A549 (cell line): ENCODE results near the gene PRKCZ. TPM values are rescaled to one million over a fixed set of nuclear protein-coding genes. Genes with fewer than 3 reads are reported as not detected.

ENCODE experiments used
- ATAC-seq, 2 experiments: fragments of 200-7000 bp in 1 of 2; fragments of >200 bp in 1 of 2; cut with Nextera tagmentation in 1 of 2; cut with Tn5 transposase in 1 of 2; 3 replicates each; pipeline versions ENCODE4 v1.8.0 to v1.9.1; 2018 to 2020; ENCODE audit warnings: mild to moderate bottlenecking in 1 of 2, moderate library complexity in 1 of 2
- CTCF ChIA-PET: fragments of 300-600 bp; sonication (Branson Sonifier 250); formaldehyde crosslinking; extraction: SDS; loops from one replicate; lab custom pipeline; 2021; ENCODE audit warnings: antibody characterized with exemption, inconsistent platforms; lab: Yijun Ruan, JAX
- POLR2A ChIA-PET: fragments of 350-600 bp; formaldehyde crosslinking; extraction: SDS; loops from one replicate; lab custom pipeline; 2021; ENCODE audit warnings: antibody characterized with exemption, inconsistent platforms; lab: Yijun Ruan, JAX
- DNase-seq, 2 experiments: peaks; one replicate each; pipeline versions ENCODE4 v3.0.0 to v3.0.0-alpha.2; 2011 to 2016; ENCODE audit warnings: low read depth in 1 of 2, low spot score in 1 of 2
- FAIRE-seq: peaks from 2 replicates; lab custom pipeline; 2011; peaks lifted over from hg19 to GRCh38; lab: Jason Lieb, UNC
- H3K27ac ChIP-seq, 2 experiments: fragments of >200 bp; sonication (Bioruptor Twin); formaldehyde crosslinking; 3 replicates each; pipeline ENCODE4 v1.5.1; 2016 to 2017
- H3K4me1 ChIP-seq: fragments of >200 bp; sonication (Bioruptor Twin); formaldehyde crosslinking; 3 replicates; pipeline ENCODE4 v1.6.1; 2016
- H3K4me2 ChIP-seq: fragments of >200 bp; sonication (Bioruptor Twin); formaldehyde crosslinking; 3 replicates; pipeline ENCODE4 v1.6.1; 2016
- H3K4me3 ChIP-seq: fragments of >200 bp; sonication (Bioruptor Twin); formaldehyde crosslinking; 3 replicates; pipeline ENCODE4 v1.5.1; 2016
- H3K9me3 ChIP-seq: fragments of >200 bp; sonication (Bioruptor Twin); formaldehyde crosslinking; 3 replicates; pipeline ENCODE4 v1.6.1; 2016
- BCL3 ChIP-seq: fragments of >200 bp; sonication (Bioruptor Twin); formaldehyde crosslinking; IDR thresholded peaks from 3 replicates; pipeline ENCODE4 v1.6.1; 2016
- BHLHE40 ChIP-seq: IDR thresholded peaks from 2 replicates; pipeline ENCODE4 v1.6.1; 2012; ENCODE audit warnings: low read depth, low read length, inconsistent platforms
- CEBPB ChIP-seq, 2 experiments: fragments of >200 bp in 1 of 2; sonication (Bioruptor Twin) in 1 of 2; formaldehyde crosslinking in 1 of 2; IDR thresholded peaks; 2 replicates each; pipeline ENCODE4 v1.6.1; 2012 to 2016
- CHD2 ChIP-seq: fragments of 150-350 bp; IDR thresholded peaks from 2 replicates; pipeline ENCODE4 v1.6.1; 2014; ENCODE audit warnings: low read length; ENCODE audit not compliant: partially characterized antibody
- E2F6 ChIP-seq: IDR thresholded peaks from 2 replicates; pipeline ENCODE4 v1.6.1; 2012; ENCODE audit warnings: low read depth, borderline replicate concordance
- EP300 ChIP-seq, 2 experiments: fragments of >200 bp; sonication (Bioruptor Twin); formaldehyde crosslinking; IDR thresholded peaks; 2 replicates in 1 of 2; 3 replicates in 1 of 2; pipeline ENCODE4 v1.6.1; 2016 to 2017
- ESRRA ChIP-seq: fragments of 150-350 bp; IDR thresholded peaks from 2 replicates; pipeline ENCODE4 v1.6.1; 2014; ENCODE audit warnings: mild to moderate bottlenecking, low read length, borderline replicate concordance
- FOXS1 ChIP-seq: fragments of 250-450 bp; sonication (Bioruptor Pico); IDR thresholded peaks from 2 replicates; pipeline ENCODE4 v1.5.0; 2020; ENCODE audit warnings: mild to moderate bottlenecking, moderate library complexity
- HDAC2 ChIP-seq: fragments of 200-600 bp; sonication (generic); IDR thresholded peaks from 2 replicates; pipeline ENCODE4 v1.6.1; 2016
- HES2 ChIP-seq: fragments of >200 bp; sonication (Bioruptor Twin); formaldehyde crosslinking; IDR thresholded peaks from 2 replicates; pipeline ENCODE4 v1.6.1; 2016
- HEYL ChIP-seq: fragments of 250-450 bp; sonication (Bioruptor Pico); IDR thresholded peaks from 2 replicates; pipeline ENCODE4 v1.8.0; 2021; ENCODE audit warnings: mild to moderate bottlenecking, moderate library complexity
- HOXB13 ChIP-seq: fragments of 250-450 bp; sonication (Bioruptor Pico); IDR thresholded peaks from 2 replicates; pipeline ENCODE4 v1.5.0; 2020; ENCODE audit warnings: low read depth, mild to moderate bottlenecking, moderate library complexity
- HOXB5 ChIP-seq: fragments of 250-450 bp; sonication (Bioruptor Pico); IDR thresholded peaks from 2 replicates; pipeline ENCODE4 v1.5.0; 2020; ENCODE audit warnings: mild to moderate bottlenecking, moderate library complexity
- KDM1A ChIP-seq: fragments of 200-600 bp; sonication (generic); IDR thresholded peaks from 2 replicates; pipeline ENCODE4 v1.6.1; 2016; ENCODE audit warnings: low read depth, mild to moderate bottlenecking
- MAFK ChIP-seq: fragments of 450-650 bp; IDR thresholded peaks from 2 replicates; pipeline ENCODE4 v1.6.1; 2014; ENCODE audit not compliant: partially characterized antibody
- MAZ ChIP-seq: fragments of 150-350 bp; IDR thresholded peaks from 2 replicates; pipeline ENCODE4 v1.6.1; 2014; ENCODE audit warnings: antibody characterized with exemption, low read depth, low read length, borderline replicate concordance
- PHF8 ChIP-seq: fragments of 200-600 bp; sonication (generic); IDR thresholded peaks from 2 replicates; pipeline ENCODE4 v1.6.1; 2016; ENCODE audit warnings: low read depth, mild to moderate bottlenecking, antibody characterized with exemption, moderate library complexity, borderline replicate concordance
- POLR2A ChIP-seq: IDR thresholded peaks from 2 replicates; pipeline ENCODE4 v1.6.1; 2012; ENCODE audit warnings: mild to moderate bottlenecking, low read length
- REST ChIP-seq: fragments of 200-600 bp; sonication (generic); IDR thresholded peaks from 2 replicates; pipeline ENCODE4 v1.6.1; 2016; ENCODE audit warnings: antibody characterized with exemption, mild to moderate bottlenecking, moderate library complexity
- SREBF2 ChIP-seq: fragments of 450-650 bp; IDR thresholded peaks from 2 replicates; pipeline ENCODE4 v1.6.1; 2014; ENCODE audit warnings: mild to moderate bottlenecking, moderate library complexity
- WGBS: methylation state at CpG from one replicate; pipeline ENCODE4 v1.1.6; 2017; ENCODE audit errors: missing lambda C conversion rate; 5-methylcytosine and 5-hydroxymethylcytosine counted together
- polyA plus RNA-seq, 4 experiments: library from polyadenylated mRNA; depleted of rRNA in 3 of 4; stranded (reverse); fragments of >200 nt; fragmentation: RNase III in 1 of 4; extraction: RNeasy Plus Mini Kit Qiagen cat#74134 plus additional on column Dnase treatment in 1 of 4; gene quantifications; 2 replicates in 3 of 4; 3 replicates in 1 of 4; pipeline ENCODE4 v1.2.3, GENCODE V29; 2011 to 2017
- TF ChIP-seq, protein P1 (sequence below): fragments of >200 bp; sonication (Bioruptor Twin); formaldehyde crosslinking; IDR thresholded peaks from 3 replicates; pipeline ENCODE4 v1.5.1; 2016

Gene PRKCZ
- polyA plus RNA-seq, 2 of the 4 experiments (the other 2 are of a cell fraction) = 9.5 to 9.8 TPM

DNA sequence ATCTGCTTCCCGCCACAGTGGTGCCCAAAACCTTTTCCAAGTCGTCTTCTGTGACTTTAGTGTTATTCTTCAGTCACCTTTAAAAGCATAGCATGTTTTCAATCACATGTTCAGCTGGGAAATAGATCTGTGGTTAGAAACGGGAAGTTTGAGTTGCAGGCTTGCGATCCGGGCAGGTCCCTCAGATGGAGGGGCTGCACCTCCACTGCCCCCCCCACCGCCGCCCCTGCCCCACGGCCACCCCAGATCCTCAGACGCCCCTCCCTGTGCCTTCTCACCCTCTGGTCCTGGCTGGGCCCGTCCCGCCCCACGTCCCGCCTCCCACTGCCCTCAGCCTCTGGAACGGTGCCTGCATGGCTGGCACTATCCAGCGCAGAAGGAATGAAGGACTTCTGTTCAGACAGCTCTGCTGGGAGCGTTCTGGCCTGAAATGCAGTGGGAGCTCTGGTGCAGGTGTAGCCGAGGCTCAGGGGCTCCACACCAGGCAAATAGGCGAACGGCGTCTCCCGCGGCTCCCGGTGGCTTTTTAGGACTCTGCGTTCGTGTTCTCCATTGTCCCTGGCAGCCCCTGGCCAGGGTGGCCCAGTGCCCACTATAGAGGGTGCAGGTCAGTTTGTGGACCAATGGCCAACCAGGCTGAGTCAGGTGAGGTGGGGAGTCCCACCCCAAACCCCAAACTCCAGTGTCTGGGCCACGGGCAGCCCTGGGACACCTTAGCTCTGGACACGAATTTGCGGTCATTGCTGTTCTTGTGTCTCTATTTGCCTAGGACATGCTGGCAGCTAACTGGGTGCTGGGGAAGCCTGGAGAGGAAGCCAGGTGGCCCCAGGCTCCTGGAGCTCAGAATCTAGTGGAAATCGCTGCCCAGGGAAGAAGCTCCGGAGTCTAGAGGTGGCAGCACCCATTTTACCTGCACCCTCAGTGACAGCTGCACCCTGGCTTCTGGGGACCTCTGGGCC, 77.3 kb downstream of the PRKCZ start:
- Histone ChIP-seq H3K4me2 (no peak overlapping the region), H3K27ac (no peak overlapping the region), H3K9me3 (no peaks in the 10 kb centered on the region), H3K4me3 (no peak overlapping the region), H3K4me1 (peaks cover 4% of the 10 kb centered on the region; the same call in 2 of the 3 replicates)
- CTCF ChIA-PET = interaction anchor here (2.1 to 3.4 kb wide), 2 partner anchors 12 kb away, joined by 8 to 13 read pairs; no protein-coding TSS in a partner anchor
- POLR2A ChIA-PET = no interaction called here
- no peak for ATAC-seq
- no peak for TF ChIP-seq CEBPB (IDR thresholded peaks at IDR 0.05)
- no peak for TF ChIP-seq CHD2
- no peak for FAIRE-seq
- no peak for DNase-seq
- 76% methylated on average over 14 of the region's 30 CpGs for WGBS

- 85% methylated on average over 14 of the region's 29 CpGs for WGBS
- TF ChIP-seq HES2 (no peak), ESRRA (no peak), MAZ (no peak), REST (no peak), BHLHE40 (no peak)
- TF ChIP-seq, all 56 proteins: peak for 0
- H3K4me3 ChIP-seq = no peak overlapping the region
- FAIRE-seq = no peak
- DNase-seq = no peak
- no peak overlapping the region for H3K27ac ChIP-seq
- H3K4me2 ChIP-seq = no peak overlapping the region
- H3K4me1 ChIP-seq = peaks cover 8% of the 10 kb centered on the region; the same call in 2 of the 3 replicates
- no peaks in the 10 kb centered on the region for H3K9me3 ChIP-seq
- ChIA-PET POLR2A (no interaction called here), CTCF (interaction anchor here (3.4 kb wide), 1 partner anchor 12 kb away, joined by 13 read pairs; no protein-coding TSS in a partner anchor)
- ATAC-seq = no peak
Measured at GRCh38 chr1:2128189-2128901, 78.1 kb downstream of the PRKCZ start.

DNA sequence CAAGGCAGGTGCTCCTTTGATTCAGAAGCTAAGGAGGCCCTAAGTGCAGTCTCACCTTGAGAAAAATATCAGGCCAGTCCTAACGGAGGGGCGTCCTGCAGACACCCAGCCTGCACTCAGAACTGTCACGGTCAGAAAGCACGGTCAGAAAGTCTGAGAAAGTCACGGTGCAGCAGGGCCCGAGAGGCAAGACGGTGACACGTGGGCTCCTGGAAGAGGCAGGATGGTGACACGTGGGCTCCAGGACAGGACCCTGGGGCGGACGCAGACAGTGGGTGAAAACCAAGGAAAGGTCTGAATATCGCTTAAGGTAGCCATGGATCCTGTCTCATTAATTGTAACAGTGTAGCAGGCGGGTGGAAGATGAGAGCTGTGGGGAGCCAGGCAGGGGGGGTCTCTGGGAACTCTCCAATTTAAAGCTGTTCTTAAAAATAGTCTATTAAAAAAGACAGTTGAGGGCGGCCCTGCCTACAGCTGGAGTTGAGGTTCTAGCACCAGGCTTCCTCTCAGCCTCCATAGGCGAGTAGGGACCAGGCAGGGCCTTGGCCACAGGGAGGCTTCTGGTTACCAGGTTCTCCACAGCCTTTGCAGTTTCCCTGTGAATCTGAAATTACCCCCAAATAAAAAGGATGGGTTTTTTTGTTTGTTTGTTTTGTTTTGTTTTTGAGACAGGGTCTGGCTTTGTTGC, 79.2 kb downstream of the PRKCZ start:
- no peaks in the 10 kb centered on the region for H3K9me3 ChIP-seq
- ChIA-PET POLR2A (no interaction called here), CTCF (interaction anchor here (3.4 kb wide), 1 partner anchor 11 kb away, joined by 13 read pairs; no protein-coding TSS in a partner anchor)
- 92% methylated on average over 15 of the region's 15 CpGs for WGBS
- no peak overlapping the region for H3K27ac ChIP-seq
- H3K4me1 ChIP-seq = peaks cover 8% of the 10 kb centered on the region; the same call in 2 of the 3 replicates
- ATAC-seq = no peak
- no peak overlapping the region for H3K4me3 ChIP-seq
- DNase-seq = no peak
- no peak overlapping the region for H3K4me2 ChIP-seq
- FAIRE-seq = no peak
- TF ChIP-seq HOXB5 (CRISPR knock-in tag) (no peak), EP300 (IDR thresholded peaks at IDR 0.05) (no peak), HEYL (CRISPR knock-in tag) (no peak), POLR2A (no peak), KDM1A (no peak), HOXB13 (CRISPR knock-in tag) (no peak), PHF8 (no peak), HDAC2 (no peak), E2F6 (no peak), FOXS1 (CRISPR knock-in tag) (no peak), SREBF2 (no peak), BCL3 (no peak), MAFK (no peak)
- TF ChIP-seq, protein P1, sequence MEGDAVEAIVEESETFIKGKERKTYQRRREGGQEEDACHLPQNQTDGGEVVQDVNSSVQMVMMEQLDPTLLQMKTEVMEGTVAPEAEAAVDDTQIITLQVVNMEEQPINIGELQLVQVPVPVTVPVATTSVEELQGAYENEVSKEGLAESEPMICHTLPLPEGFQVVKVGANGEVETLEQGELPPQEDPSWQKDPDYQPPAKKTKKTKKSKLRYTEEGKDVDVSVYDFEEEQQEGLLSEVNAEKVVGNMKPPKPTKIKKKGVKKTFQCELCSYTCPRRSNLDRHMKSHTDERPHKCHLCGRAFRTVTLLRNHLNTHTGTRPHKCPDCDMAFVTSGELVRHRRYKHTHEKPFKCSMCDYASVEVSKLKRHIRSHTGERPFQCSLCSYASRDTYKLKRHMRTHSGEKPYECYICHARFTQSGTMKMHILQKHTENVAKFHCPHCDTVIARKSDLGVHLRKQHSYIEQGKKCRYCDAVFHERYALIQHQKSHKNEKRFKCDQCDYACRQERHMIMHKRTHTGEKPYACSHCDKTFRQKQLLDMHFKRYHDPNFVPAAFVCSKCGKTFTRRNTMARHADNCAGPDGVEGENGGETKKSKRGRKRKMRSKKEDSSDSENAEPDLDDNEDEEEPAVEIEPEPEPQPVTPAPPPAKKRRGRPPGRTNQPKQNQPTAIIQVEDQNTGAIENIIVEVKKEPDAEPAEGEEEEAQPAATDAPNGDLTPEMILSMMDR = no peak
